Keratinocyte (primary cell): ENCODE results near the gene LHFPL3. TPM values are rescaled to one million over a fixed set of nuclear protein-coding genes. Genes with fewer than 3 reads are reported as not detected.

Experiments
- DNase-seq: peaks from one replicate; pipeline ENCODE4 v3.0.0-alpha.2; 2011; ENCODE audit warnings: low read depth, missing footprints, low spot score
- FAIRE-seq: peaks from 2 replicates; lab custom pipeline; 2011; peaks lifted over from hg19 to GRCh38; lab: Jason Lieb, UNC
- H2AFZ ChIP-seq: 2 replicates; pipeline ENCODE4 v1.6.0; 2012; ENCODE audit warnings: low read length, control low read depth, inconsistent platforms; ENCODE audit not compliant: control insufficient read depth
- H3K27ac ChIP-seq: 2 replicates; pipeline ENCODE4 v1.5.1; 2011; ENCODE audit warnings: low read length; ENCODE audit not compliant: control insufficient read depth, insufficient read depth
- H3K27me3 ChIP-seq: 3 replicates; pipeline ENCODE4 v1.6.0; 2011; ENCODE audit warnings: low read length; ENCODE audit not compliant: control insufficient read depth, insufficient read depth; ENCODE audit errors: extremely low read depth
- H3K36me3 ChIP-seq, 2 experiments: 2 replicates in 1 of 2; 3 replicates in 1 of 2; pipeline ENCODE4 v1.5.1; 2011; ENCODE audit warnings: low read length in 2 of 2, mild to moderate bottlenecking in 1 of 2; ENCODE audit not compliant: control insufficient read depth in 2 of 2, insufficient read depth in 2 of 2; ENCODE audit errors: extremely low read depth in 1 of 2
- H3K4me1 ChIP-seq: 3 replicates; pipeline ENCODE4 v1.5.1; 2011; ENCODE audit warnings: low read length; ENCODE audit not compliant: control insufficient read depth, insufficient read depth; ENCODE audit errors: extremely low read depth
- H3K4me2 ChIP-seq: 3 replicates; pipeline ENCODE4 v1.6.0; 2011; ENCODE audit warnings: low read depth, low read length; ENCODE audit not compliant: control insufficient read depth, insufficient read depth; ENCODE audit errors: extremely low read depth
- H3K4me3 ChIP-seq, 3 experiments: fragments of 200-600 bp in 1 of 3; sonication (generic) in 1 of 3; 2 replicates in 2 of 3; 3 replicates in 1 of 3; pipeline ENCODE4 v1.5.1; 2011 to 2016; ENCODE audit warnings: low read length in 3 of 3, mild to moderate bottlenecking in 3 of 3, control low read depth in 2 of 3, inconsistent platforms in 1 of 3, low read depth in 1 of 3, mixed read lengths in 1 of 3, mixed run types in 1 of 3, moderate library complexity in 1 of 3; ENCODE audit not compliant: control insufficient read depth in 2 of 3, insufficient read depth in 2 of 3; ENCODE audit errors: extremely low read depth in 1 of 3
- H3K79me2 ChIP-seq: 2 replicates; pipeline ENCODE4 v1.6.0; 2012; ENCODE audit warnings: low read length; ENCODE audit not compliant: control insufficient read depth, insufficient read depth
- H3K9ac ChIP-seq: 3 replicates; pipeline ENCODE4 v1.6.0; 2011; ENCODE audit warnings: low read length; ENCODE audit not compliant: control insufficient read depth, insufficient read depth; ENCODE audit errors: extremely low read depth
- H3K9me1 ChIP-seq: 3 replicates; pipeline ENCODE4 v1.6.0; 2011; ENCODE audit warnings: low read length; ENCODE audit not compliant: control insufficient read depth, insufficient read depth; ENCODE audit errors: extremely low read depth
- H3K9me3 ChIP-seq: 2 replicates; pipeline ENCODE4 v1.5.1; 2012; ENCODE audit warnings: low read depth, low read length; ENCODE audit not compliant: control insufficient read depth
- H4K20me1 ChIP-seq: 3 replicates; pipeline ENCODE4 v1.6.0; 2011; ENCODE audit warnings: low read length; ENCODE audit not compliant: control insufficient read depth, insufficient read depth; ENCODE audit errors: extremely low read depth
- CTCF ChIP-seq, 3 experiments: IDR thresholded peaks in 1 of 3; conservative IDR thresholded peaks in 1 of 3; optimal IDR thresholded peaks in 1 of 3; 2 replicates in 2 of 3; 3 replicates in 1 of 3; pipeline versions ENCODE3 to v1.5.1; 2011; ENCODE audit warnings: low read length in 3 of 3, mild to moderate bottlenecking in 3 of 3, moderate library complexity in 2 of 3, control low read depth in 1 of 3, inconsistent platforms in 1 of 3; ENCODE audit not compliant: insufficient read depth in 2 of 3; ENCODE audit errors: extremely low read depth in 1 of 3
- EZH2 ChIP-seq: IDR thresholded peaks from one replicate; pipeline ENCODE4 v1.6.1; 2012; ENCODE audit warnings: inconsistent platforms, mild to moderate bottlenecking, low read length, moderate library complexity
- dilution Hi-C: fragments of 300-500 bp; cut with MboI; formaldehyde crosslinking; loops from one replicate; pipeline ENCODE4 v1.7.0; 2020; ENCODE audit warnings: low sequenced_read_pairs; ENCODE audit not compliant: extremely low pct_ligation_motif_present
- polyA plus RNA-seq, 5 experiments: library from polyadenylated mRNA; depleted of rRNA in 3 of 5; stranded (reverse) in 3 of 5; stranded (forward) in 1 of 5; unstranded in 1 of 5; fragments of >200 nt; gene quantifications; 1 replicate in 1 of 5; 2 replicates in 3 of 5; 3 replicates in 1 of 5; pipeline versions ENCODE4 v1.2.1 to v1.2.3, GENCODE V29; 2011 to 2012; ENCODE audit warnings: missing spikeins in 2 of 5, low read depth in 1 of 5, low replicate concordance in 1 of 5

The LHFPL3 gene
- polyA plus RNA-seq, 1 donor (not counting 4 experiments of a cell fraction or from before 2014, with no cell fraction given), result not detected

GRCh38 chr7:104761892-104762291 is 433.5 kb downstream of the LHFPL3 start:
- no peaks in the 10 kb centered on the region for H3K9me1 ChIP-seq
- no peaks in the 10 kb centered on the region for H3K4me1 ChIP-seq
- no peaks in the 10 kb centered on the region for H3K9me3 ChIP-seq
- dilution Hi-C loops, result no loop called here
- no peak overlapping the region for H2AFZ ChIP-seq
- no peak overlapping the region for H3K4me3 ChIP-seq
- no peaks in the 10 kb centered on the region for H3K27me3 ChIP-seq
- no peak for FAIRE-seq
- no peaks in the 10 kb centered on the region for H3K79me2 ChIP-seq
- no peak overlapping the region for H3K4me2 ChIP-seq
- no peaks in the 10 kb centered on the region for H4K20me1 ChIP-seq
- TF ChIP-seq EZH2 (no peak), CTCF (optimal IDR thresholded peaks at IDR 0.05 in 1 of 3, IDR thresholded peaks at IDR 0.05 in 1 of 3, conservative IDR thresholded peaks at IDR 0.05 in 1 of 3; ENCODE audit: extremely low read depth in 1 of 3, insufficient read depth in 2 of 3, low read length in 3 of 3) (no peak)
- no peak overlapping the region for H3K27ac ChIP-seq
- no peaks in the 10 kb centered on the region for H3K36me3 ChIP-seq
- H3K9ac ChIP-seq, result no peak overlapping the region
- DNase-seq, result no peak

DNA sequence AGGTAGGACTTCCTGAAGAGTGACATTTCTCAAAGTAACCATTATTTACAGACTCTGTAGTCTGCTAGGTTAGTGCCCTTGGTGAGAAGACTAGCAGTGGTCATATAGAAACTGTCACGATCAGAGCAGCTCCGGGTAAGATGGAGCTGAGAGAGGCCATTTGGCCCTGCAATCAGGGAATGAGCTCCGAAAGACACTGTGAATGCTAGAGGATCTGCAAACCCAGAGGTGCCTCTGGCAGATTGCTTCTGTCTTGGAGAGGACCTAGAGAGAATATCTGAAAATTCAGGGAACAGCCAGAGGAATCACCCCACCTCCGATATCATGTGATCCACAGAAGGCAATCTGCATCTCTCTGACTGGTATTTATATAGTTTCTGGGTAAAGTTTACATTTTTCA is 438.7 kb downstream of the LHFPL3 start:
- no peaks in the 10 kb centered on the region for H3K36me3 ChIP-seq
- no peak overlapping the region for H3K4me3 ChIP-seq
- H3K9me3 ChIP-seq, result no peaks in the 10 kb centered on the region
- H3K27ac ChIP-seq, result no peak overlapping the region
- H2AFZ ChIP-seq, result no peak overlapping the region
- FAIRE-seq (no peak), DNase-seq (no peak)
- dilution Hi-C loops, result no loop called here
- no peaks in the 10 kb centered on the region for H3K4me1 ChIP-seq
- H3K9ac ChIP-seq, result no peak overlapping the region
- no peak overlapping the region for H3K4me2 ChIP-seq
- TF ChIP-seq CTCF (optimal IDR thresholded peaks at IDR 0.05 in 1 of 3, IDR thresholded peaks at IDR 0.05 in 1 of 3, conservative IDR thresholded peaks at IDR 0.05 in 1 of 3; ENCODE audit: extremely low read depth in 1 of 3, insufficient read depth in 2 of 3, low read length in 3 of 3) (no peak), EZH2 (no peak)
- no peaks in the 10 kb centered on the region for H3K79me2 ChIP-seq
- no peaks in the 10 kb centered on the region for H3K9me1 ChIP-seq
- H3K27me3 ChIP-seq, result no peaks in the 10 kb centered on the region
- no peaks in the 10 kb centered on the region for H4K20me1 ChIP-seq
